MM.1S (cell line): ENCODE data around the gene MYH7.

Source experiments
- DNase-seq: peaks from one replicate; pipeline ENCODE4 v3.0.0-alpha.2; 2015
- H2AFZ ChIP-seq: fragments of 300-600 bp; sonication (generic); 2 replicates; pipeline ENCODE4 v1.6.0; 2016; ENCODE audit warnings: antibody characterized with exemption, low read length
- H3F3A ChIP-seq: fragments of 300-600 bp; sonication (generic); 2 replicates; pipeline ENCODE4 v1.6.1; 2016; ENCODE audit warnings: mild to moderate bottlenecking, antibody characterized with exemption, low read length, moderate library complexity, mixed read lengths; ENCODE audit not compliant: insufficient read depth
- H3K27ac ChIP-seq: fragments of 300-600 bp; sonication (generic); 2 replicates; pipeline ENCODE4 v1.5.1; 2016; ENCODE audit warnings: mild to moderate bottlenecking, low read length
- H3K27me3 ChIP-seq: fragments of 300-600 bp; sonication (generic); replicated peaks from 2 replicates; pipeline ENCODE4 v1.6.0; 2016; ENCODE audit warnings: low read length; ENCODE audit not compliant: insufficient read depth
- H3K36me3 ChIP-seq: fragments of 300-600 bp; sonication (generic); replicated peaks from 2 replicates; pipeline ENCODE4 v1.6.1; 2016; ENCODE audit warnings: mild to moderate bottlenecking, low read length, mixed read lengths; ENCODE audit not compliant: insufficient read depth
- H3K4me1 ChIP-seq: fragments of 300-600 bp; sonication (generic); 2 replicates; pipeline ENCODE4 v1.6.1; 2016; ENCODE audit warnings: low read length, mixed read lengths
- H3K4me2 ChIP-seq: fragments of 300-600 bp; sonication (generic); 2 replicates; pipeline ENCODE4 v1.6.0; 2016; ENCODE audit warnings: low read depth, low read length
- H3K4me3 ChIP-seq: fragments of 300-600 bp; sonication (generic); 2 replicates; pipeline ENCODE4 v1.5.1; 2016; ENCODE audit warnings: low read length, mixed read lengths
- H3K79me2 ChIP-seq: fragments of 300-600 bp; sonication (generic); 2 replicates; pipeline ENCODE4 v1.6.1; 2016; ENCODE audit warnings: mixed run types, low read length, mixed read lengths
- H3K9ac ChIP-seq: fragments of 300-600 bp; sonication (generic); 2 replicates; pipeline ENCODE4 v1.6.1; 2016; ENCODE audit warnings: low read length, mixed read lengths
- H3K9me2 ChIP-seq: fragments of 300-600 bp; sonication (generic); replicated peaks from 2 replicates; pipeline ENCODE4 v1.6.1; 2016; ENCODE audit warnings: mild to moderate bottlenecking, low read length, mixed read lengths; ENCODE audit not compliant: insufficient read depth
- H3K9me3 ChIP-seq: fragments of 300-600 bp; sonication (generic); replicated peaks from 2 replicates; pipeline ENCODE4 v1.6.1; 2016; ENCODE audit warnings: mild to moderate bottlenecking, low read length, mixed read lengths; ENCODE audit not compliant: insufficient read depth
- H4K20me1 ChIP-seq: fragments of 300-600 bp; sonication (generic); 2 replicates; pipeline ENCODE4 v1.6.1; 2016; ENCODE audit warnings: mild to moderate bottlenecking, low read length, moderate library complexity, mixed read lengths; ENCODE audit not compliant: insufficient read depth
- CTCF ChIP-seq: fragments of 300-600 bp; sonication (generic); IDR thresholded peaks from 2 replicates; pipeline ENCODE4 v1.5.1; 2016; ENCODE audit warnings: antibody characterized with exemption, low read length, mixed read lengths
- EZH2 ChIP-seq: fragments of 300-600 bp; sonication (generic); optimal IDR thresholded peaks from 2 replicates; pipeline ENCODE3; 2017; ENCODE audit warnings: low read depth, mild to moderate bottlenecking, antibody characterized with exemption, low read length, mixed read lengths
- EZH2phosphoT487 ChIP-seq: fragments of 300-600 bp; sonication (generic); IDR thresholded peaks from 2 replicates; pipeline ENCODE4 v1.6.1; 2018; ENCODE audit warnings: antibody characterized with exemption, low read length

MYH7 gene

GRCh38 chr14:23416801-23417200 is 18.7 kb downstream of the MYH7 start:
- Histone ChIP-seq H3K79me2 (no peaks in the 10 kb centered on the region), H3K9me3 (no peaks in the 10 kb centered on the region), H3K27ac (no peak overlapping the region), H3K27me3 (peaks cover 31% of the 10 kb centered on the region; the same call in 1 of the 2 replicates), H3K36me3 (no peaks in the 10 kb centered on the region), H3K9me2 (no peaks in the 10 kb centered on the region), H2AFZ (no peak overlapping the region), H4K20me1 (no peaks in the 10 kb centered on the region), H3K9ac (no peak overlapping the region), H3K4me1 (no peaks in the 10 kb centered on the region), H3K4me2 (no peak overlapping the region), H3K4me3 (no peak overlapping the region), H3F3A (no peaks in the 10 kb centered on the region)
- TF ChIP-seq EZH2, result no peak
- no peak for TF ChIP-seq EZH2phosphoT487
- TF ChIP-seq CTCF, result no peak
- DNase-seq, result no peak

- no peak for TF ChIP-seq EZH2
- TF ChIP-seq CTCF, result no peak
- no peak for TF ChIP-seq EZH2phosphoT487
- no peak for DNase-seq
- no peak overlapping the region for H3K9ac ChIP-seq
- no peak overlapping the region for H3K27ac ChIP-seq
- H3K36me3 ChIP-seq, result no peaks in the 10 kb centered on the region
- H3K4me2 ChIP-seq, result no peak overlapping the region
- H3F3A ChIP-seq, result no peaks in the 10 kb centered on the region
- no peak overlapping the region for H3K4me3 ChIP-seq
- H3K79me2 ChIP-seq, result no peaks in the 10 kb centered on the region
- no peaks in the 10 kb centered on the region for H3K4me1 ChIP-seq
- H3K27me3 ChIP-seq, result peaks cover 38% of the 10 kb centered on the region; the same call in 1 of the 2 replicates
- H3K9me3 ChIP-seq, result no peaks in the 10 kb centered on the region
- no peaks in the 10 kb centered on the region for H4K20me1 ChIP-seq
- H2AFZ ChIP-seq, result no peak overlapping the region
- H3K9me2 ChIP-seq, result no peaks in the 10 kb centered on the region
Measured at GRCh38 chr14:23415821-23416778, 19.4 kb downstream of the MYH7 start.

GRCh38 chr14:23414906-23415820 is 20.3 kb downstream of the MYH7 start:
- H3K9ac ChIP-seq, result no peak overlapping the region
- no peak overlapping the region for H2AFZ ChIP-seq
- no peaks in the 10 kb centered on the region for H3K36me3 ChIP-seq
- H3K9me3 ChIP-seq, result no peaks in the 10 kb centered on the region
- no peaks in the 10 kb centered on the region for H3F3A ChIP-seq
- no peak overlapping the region for H3K4me3 ChIP-seq
- H3K4me1 ChIP-seq, result no peaks in the 10 kb centered on the region
- TF ChIP-seq EZH2phosphoT487, result no peak
- TF ChIP-seq EZH2, result no peak
- TF ChIP-seq CTCF, result no peak
- DNase-seq, result no peak
- H3K79me2 ChIP-seq, result no peaks in the 10 kb centered on the region
- peaks cover 43% of the 10 kb centered on the region; the same call in 1 of the 2 replicates for H3K27me3 ChIP-seq
- no peak overlapping the region for H3K4me2 ChIP-seq
- H3K9me2 ChIP-seq, result no peaks in the 10 kb centered on the region
- no peaks in the 10 kb centered on the region for H4K20me1 ChIP-seq
- no peak overlapping the region for H3K27ac ChIP-seq
